ENCODE data around the gene PNN. TPM values are rescaled to one million over a fixed set of nuclear protein-coding genes. Genes with fewer than 3 reads are reported as not detected.
"Not testable (repeated sequence)": the region's sequence is repeated elsewhere in the genome, so short reads cannot be mapped to it uniquely, and the experiment has no call there.

Gene PNN
- total RNA-seq, 1 donor from 2014 or later: 30.0 TPM

DNA sequence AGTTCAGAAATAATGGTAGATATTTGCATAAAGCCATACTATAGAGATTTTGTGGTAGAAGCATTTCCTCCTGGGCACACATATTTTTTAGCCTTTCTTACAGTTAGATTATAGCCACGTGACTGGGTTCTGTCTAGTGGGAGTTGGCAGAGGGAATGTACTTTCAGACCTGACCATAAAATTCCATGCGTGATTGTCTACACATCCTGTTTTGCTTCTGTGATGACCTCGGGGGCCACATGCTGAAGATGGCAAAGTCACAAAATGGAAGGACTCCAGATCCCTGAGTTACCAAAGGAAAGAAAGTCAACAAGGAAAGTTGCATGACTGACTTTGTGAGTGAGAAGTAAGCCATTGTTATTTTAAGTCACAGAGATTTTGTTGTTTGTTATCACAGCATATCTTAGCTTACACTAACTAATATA lies 44.0 kb downstream of the PNN start:
- DNase-seq (ENCODE audit: low spot score): no peak
- intact Hi-C loops (cut with DNase I): no loop called here

DNA sequence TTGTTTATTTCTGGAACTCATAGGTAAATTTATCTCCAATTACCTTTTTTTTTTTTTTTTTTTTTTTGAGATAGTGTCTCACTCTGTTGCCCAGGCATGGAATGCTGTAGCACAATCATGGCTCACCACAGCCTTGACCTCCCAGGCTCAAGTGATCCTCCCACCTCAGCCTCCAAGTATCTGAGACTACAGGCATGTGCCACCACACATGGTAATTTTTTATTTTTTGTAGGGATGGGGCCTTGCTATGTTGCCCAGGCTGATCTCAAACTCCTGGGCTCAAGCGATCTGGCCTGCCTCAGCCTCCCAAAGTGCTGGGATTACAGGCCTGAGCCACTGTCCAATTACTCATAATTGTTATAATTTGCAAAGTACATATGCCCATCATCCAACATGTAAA lies 45.4 kb downstream of the PNN start:
- DNase-seq (ENCODE audit: low spot score); intact Hi-C loops (cut with DNase I): not testable (repeated sequence)

DNA sequence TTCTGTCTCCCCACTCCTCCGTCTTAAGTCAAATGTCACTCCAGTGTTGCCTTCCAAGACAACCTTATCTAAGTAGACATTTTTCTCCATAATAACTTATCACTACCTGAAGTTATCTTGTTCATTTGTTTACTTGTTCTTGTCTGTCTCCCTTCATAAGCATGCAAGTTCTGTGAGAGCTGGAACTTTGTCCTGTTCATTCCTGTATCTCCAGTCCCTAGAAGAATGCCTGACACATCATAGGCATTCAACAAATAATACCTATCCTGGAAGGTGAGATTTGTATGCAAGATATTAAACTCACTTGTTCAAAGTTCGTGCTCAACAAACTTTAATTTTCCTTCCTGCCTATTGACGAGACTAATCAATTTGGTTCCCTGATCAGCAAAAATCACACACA lies 53.0 kb downstream of the PNN start:
- DNase-seq (ENCODE audit: low spot score): no peak
- intact Hi-C loops (cut with DNase I): no loop called here

DNA sequence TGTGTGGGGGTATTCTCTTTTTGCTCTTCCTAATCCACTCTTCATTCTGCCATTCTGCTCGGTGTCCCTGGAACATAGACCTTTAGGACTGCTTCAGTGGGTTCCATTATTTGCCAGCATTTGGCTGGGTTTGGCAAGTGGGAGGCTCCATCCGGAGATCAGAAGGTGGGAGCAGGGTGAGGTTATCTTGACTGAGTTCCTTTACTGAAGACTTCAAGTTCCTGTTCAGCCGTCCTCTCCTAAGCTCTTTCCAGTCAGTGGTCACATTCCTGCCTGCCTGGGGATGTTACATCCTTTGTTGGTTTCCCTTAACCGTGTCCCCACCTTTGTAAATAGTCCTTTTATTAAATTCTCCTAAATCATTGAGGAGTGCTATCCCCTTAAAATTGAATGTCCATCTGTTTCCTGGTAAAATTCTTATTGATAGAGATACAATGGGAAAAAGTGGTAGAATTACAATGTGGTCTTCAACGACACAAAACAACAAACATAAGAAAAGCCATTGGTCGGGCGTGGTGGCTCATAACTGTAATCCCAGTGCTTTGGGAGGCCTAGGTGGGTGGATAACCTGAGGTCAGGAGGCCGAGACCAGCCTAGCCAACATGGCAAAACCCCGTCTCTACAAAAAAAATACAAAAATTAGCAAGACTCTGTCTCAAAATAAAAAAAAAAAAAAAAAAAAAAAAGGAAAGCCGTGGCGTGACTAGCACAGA lies 53.6 kb downstream of the PNN start:
- DNase-seq (ENCODE audit: low spot score): no peak
- intact Hi-C loops (cut with DNase I): no loop called here

DNA sequence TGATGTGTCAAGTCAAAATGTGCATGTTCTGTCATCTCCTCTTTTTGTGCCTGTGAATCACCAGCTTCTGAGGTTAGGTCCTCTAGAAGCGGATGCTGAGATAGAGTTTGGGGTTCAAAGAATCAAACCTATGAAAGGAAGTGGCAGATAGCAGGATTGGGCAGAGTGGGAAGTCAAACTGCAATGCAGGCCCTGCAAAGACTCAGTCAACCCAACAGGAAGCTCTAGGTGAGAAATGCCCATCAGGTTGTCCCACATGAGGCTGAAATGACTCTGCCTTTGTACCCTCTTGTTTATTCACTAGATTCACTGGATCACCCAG lies 54.1 kb downstream of the PNN start:
- DNase-seq (ENCODE audit: low spot score): no peak
- intact Hi-C loops (cut with DNase I): no loop called here

DNA sequence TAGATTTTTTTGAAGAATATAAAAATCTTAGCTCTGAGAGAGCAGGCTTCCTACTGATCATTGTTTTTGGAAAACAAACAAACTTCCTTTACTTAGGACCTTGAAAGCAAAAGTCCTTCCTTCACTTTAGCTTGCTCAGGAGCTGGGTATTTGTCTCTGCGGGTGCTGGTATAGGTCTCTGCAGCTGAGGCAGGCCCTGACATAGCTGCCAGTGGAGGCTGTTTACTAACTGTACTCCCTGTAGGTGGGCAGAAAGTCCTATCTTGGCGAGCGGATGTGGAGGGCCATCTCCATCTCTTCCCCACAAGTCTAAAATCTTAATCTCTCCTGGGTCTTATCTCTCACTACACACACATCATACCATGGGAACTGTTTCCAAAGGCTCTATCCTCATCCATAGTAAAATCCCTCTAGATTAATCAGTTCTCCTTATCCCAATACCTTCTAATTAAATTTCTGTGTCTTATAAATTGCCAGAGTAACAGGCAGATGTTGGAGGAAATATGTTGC lies 54.6 kb downstream of the PNN start:
- intact Hi-C loops (cut with DNase I): no loop called here
- no peak for DNase-seq (ENCODE audit: low spot score)

DNA sequence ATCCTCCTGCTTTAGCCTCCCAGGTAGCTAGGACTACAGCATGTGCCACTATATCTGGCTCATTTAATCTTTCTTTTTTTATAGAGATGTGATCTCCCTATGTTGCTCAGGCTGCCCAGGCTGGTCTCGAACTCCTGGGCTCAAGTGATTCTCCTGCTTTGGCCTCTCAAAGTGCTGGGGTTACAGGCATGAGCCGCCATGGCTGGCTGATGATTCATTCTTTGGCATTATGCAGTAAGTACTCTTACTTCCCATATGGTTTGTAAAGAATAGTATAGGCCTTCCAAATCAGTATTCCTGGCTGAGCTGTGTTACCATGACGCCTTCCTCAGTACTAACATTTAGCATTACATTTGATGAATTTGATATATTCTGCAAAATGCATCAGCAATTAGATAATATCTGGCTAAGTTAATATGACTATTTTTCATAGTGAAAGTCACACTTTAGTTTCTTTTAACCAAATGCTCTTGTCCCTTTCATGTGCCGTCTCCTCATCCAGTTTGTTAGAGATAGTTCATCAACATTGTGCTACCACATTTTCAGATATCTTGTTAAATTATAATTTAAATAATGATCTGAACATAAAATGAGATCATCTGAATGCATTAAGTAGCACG lies 55.5 kb downstream of the PNN start:
- intact Hi-C loops (cut with DNase I): no loop called here
- no peak for DNase-seq (ENCODE audit: low spot score)

DNA sequence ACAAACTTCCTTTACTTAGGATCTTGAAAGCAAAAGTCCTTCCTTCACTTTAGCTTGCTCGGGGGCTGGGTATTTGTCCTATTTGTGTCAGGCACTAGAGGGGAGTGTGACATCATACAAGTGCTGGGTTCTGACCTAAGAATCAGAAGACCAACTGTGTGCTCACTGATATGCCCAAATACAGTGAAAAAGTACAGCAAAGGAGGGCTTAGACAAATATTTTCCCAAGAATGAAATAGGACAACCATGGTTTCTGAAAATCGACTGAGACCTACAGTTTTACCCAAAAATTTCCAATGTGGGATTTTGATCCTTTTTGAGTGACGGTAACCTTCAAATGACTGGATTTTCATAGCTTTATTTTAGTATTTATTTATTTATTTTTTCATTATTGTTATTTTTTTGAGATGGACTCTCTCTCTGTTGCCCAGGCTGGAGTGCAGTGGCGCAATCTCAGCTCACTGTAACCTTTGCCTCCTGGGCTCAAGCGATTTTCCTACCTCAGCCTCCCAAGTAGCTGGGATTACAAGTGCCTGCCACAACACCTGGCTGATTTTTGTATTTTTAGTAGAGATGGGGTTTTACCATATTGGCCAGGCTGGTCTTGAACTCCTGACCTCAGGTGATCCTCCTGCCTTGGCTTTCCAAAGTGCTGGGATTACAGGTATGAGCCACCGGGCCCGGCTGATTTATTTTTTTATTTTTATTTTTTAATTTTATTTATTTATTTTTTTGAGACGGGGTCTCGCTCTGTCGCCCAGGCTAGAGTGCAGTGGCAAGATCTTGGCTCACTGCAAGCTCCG lies 56.9 kb downstream of the PNN start:
- intact Hi-C loops (cut with DNase I); DNase-seq (ENCODE audit: low spot score): not testable (repeated sequence)

Other genes with a start within 250 kb of the PNN start
- gene SEC23A, start 72.0 kb upstream of the PNN start, total RNA-seq: 90.9 TPM
- 7.4 TPM for gene GEMIN2, start 60.9 kb upstream of the PNN start, total RNA-seq
- 24.0 TPM for gene TRAPPC6B, start 4.9 kb upstream of the PNN start, total RNA-seq
- gene MIA2, start 58.7 kb downstream of the PNN start, total RNA-seq: 24.0 TPM

Data from cardiac septum (tissue), 1 donor.